ENCODE measurements around the gene SLC26A2.

DNA sequence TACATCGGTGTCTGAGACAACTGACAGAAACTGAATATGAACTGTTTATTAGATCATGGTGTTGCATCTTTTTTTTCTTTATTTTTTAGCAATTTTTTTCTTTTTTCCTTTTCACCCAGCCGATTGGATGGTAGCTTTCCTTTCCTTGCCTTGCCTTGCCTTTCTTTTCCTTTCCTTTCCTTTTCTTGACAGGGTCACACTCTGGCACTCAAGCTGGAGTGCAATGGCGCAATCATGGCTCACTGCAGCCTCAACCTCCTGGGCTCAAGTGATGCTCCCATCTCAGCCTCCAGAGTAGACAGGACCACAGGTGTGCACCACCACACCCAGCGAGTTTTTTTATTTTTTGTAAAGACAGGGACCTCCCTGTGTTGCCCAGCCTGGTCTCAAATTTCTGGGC is 18.8 kb upstream of the SLC26A2 start:
- TF ChIP-seq, protein P1, sequence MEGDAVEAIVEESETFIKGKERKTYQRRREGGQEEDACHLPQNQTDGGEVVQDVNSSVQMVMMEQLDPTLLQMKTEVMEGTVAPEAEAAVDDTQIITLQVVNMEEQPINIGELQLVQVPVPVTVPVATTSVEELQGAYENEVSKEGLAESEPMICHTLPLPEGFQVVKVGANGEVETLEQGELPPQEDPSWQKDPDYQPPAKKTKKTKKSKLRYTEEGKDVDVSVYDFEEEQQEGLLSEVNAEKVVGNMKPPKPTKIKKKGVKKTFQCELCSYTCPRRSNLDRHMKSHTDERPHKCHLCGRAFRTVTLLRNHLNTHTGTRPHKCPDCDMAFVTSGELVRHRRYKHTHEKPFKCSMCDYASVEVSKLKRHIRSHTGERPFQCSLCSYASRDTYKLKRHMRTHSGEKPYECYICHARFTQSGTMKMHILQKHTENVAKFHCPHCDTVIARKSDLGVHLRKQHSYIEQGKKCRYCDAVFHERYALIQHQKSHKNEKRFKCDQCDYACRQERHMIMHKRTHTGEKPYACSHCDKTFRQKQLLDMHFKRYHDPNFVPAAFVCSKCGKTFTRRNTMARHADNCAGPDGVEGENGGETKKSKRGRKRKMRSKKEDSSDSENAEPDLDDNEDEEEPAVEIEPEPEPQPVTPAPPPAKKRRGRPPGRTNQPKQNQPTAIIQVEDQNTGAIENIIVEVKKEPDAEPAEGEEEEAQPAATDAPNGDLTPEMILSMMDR (IDR thresholded peaks at IDR 0.05): no peak
- no peak for TF ChIP-seq POLR2A (IDR thresholded peaks at IDR 0.05)
